ENCODE measurements around the gene SSPN. TPM values are rescaled to one million over a fixed set of nuclear protein-coding genes. Genes with fewer than 3 reads are reported as not detected.

SSPN gene
- polyA plus RNA-seq (2013, experiment 1 of 2; ENCODE audit: insufficient read length), result 24.9 TPM
- 31.7 TPM for polyA plus RNA-seq (2013, experiment 2 of 2; ENCODE audit: insufficient read length)

- peak; percentile 87 for DNase-seq
Measured at GRCh38 chr12:26195250-26195640, at the start of gene SSPN. TSS of gene SSPN (plus strand) at chr12:26195573. CDS start at chr12:26195673, 100 bp downstream.

GRCh38 chr12:26148291-26148690 lies 47.1 kb upstream of the SSPN start:
- DNase-seq, result no peak

- no peak for DNase-seq
Measured at GRCh38 chr12:26149968-26150500, 45.3 kb upstream of the SSPN start.

GRCh38 chr12:26150736-26151450 lies 44.5 kb upstream of the SSPN start:
- peak; percentile 89 for DNase-seq

GRCh38 chr12:26152507-26153102 lies 42.8 kb upstream of the SSPN start:
- DNase-seq, result no peak

GRCh38 chr12:26153421-26154154 lies 41.8 kb upstream of the SSPN start:
- DNase-seq, result peak; percentile 96

- peak; percentile 29 for DNase-seq
Measured at GRCh38 chr12:26156201-26156871, 39.0 kb upstream of the SSPN start.

- no peak for DNase-seq
Measured at GRCh38 chr12:26157001-26157400, 38.4 kb upstream of the SSPN start.

- DNase-seq, result no peak
Measured at GRCh38 chr12:26158078-26158764, 37.2 kb upstream of the SSPN start.

- no peak for DNase-seq
Measured at GRCh38 chr12:26162174-26162573, 33.2 kb upstream of the SSPN start.

- DNase-seq, result no peak
Measured at GRCh38 chr12:26162905-26163304, 32.5 kb upstream of the SSPN start.

GRCh38 chr12:26164118-26164517 lies 31.3 kb upstream of the SSPN start:
- DNase-seq, result no peak

- DNase-seq, result no peak
Measured at GRCh38 chr12:26172013-26172412, 23.4 kb upstream of the SSPN start.

- no peak for DNase-seq
Measured at GRCh38 chr12:26172539-26172938, 22.8 kb upstream of the SSPN start.

- no peak for DNase-seq
Measured at GRCh38 chr12:26172946-26173552, 22.3 kb upstream of the SSPN start.

GRCh38 chr12:26176725-26177124 lies 18.6 kb upstream of the SSPN start:
- no peak for DNase-seq

- DNase-seq, result no peak
Measured at GRCh38 chr12:26177283-26177682, 18.1 kb upstream of the SSPN start.

- DNase-seq, result no peak
Measured at GRCh38 chr12:26179826-26180225, 15.5 kb upstream of the SSPN start.

GRCh38 chr12:26182377-26182776 lies 13.0 kb upstream of the SSPN start:
- no peak for DNase-seq

- no peak for DNase-seq
Measured at GRCh38 chr12:26185532-26186320, 9.6 kb upstream of the SSPN start.

All from fibroblast of skin of scalp (primary cell).